ENCODE measurements around the gene FLT4.

The FLT4 gene

DNA sequence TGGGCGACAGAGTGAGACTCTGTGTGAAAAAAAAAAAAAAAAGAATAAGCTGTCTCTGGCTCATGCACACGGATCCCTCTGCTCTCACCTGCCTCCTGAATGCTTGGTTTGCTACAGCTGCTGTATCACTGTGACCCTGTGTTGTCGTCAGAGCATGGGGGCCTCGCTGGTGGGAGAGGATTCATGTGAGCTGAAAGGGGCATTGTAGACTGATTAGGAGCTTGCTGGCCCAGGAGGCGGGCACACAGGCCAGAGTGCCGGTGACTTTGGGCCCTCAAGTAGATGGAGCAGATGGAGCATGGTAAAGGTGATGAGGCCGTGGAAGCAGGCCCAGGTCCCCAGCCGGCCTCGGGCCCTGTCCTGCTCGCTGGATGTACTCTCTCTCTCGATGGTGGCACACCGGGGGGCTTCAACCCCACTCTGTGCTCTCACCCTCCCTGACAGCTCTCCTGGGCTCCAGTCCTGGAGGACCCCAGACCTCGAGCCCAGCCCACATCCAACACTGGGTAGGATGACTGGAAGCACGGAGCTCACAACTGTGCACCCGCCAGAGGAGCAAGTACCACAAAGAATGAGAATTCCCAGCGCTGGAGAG is 7.1 kb downstream of the FLT4 start:
- DNase-seq (ENCODE audit: low spot score): no peak

DNA sequence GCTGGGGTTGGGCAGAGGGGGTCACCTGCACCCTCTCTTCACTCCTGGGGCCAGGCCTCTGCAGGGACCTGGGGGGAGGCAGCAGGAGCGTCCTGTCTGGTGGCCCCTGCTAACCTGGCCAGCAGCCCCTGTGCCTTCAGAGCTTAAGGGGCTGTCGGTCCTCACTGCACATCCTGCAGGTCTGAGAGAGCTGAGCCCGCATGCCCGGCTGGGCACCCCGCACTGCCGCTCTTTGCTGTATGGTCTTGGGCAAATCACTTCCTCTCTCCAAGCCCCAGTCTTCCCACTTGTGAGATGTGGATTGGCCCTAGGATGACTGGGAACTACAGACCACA is 7.9 kb downstream of the FLT4 start:
- DNase-seq (ENCODE audit: low spot score): no peak

DNA sequence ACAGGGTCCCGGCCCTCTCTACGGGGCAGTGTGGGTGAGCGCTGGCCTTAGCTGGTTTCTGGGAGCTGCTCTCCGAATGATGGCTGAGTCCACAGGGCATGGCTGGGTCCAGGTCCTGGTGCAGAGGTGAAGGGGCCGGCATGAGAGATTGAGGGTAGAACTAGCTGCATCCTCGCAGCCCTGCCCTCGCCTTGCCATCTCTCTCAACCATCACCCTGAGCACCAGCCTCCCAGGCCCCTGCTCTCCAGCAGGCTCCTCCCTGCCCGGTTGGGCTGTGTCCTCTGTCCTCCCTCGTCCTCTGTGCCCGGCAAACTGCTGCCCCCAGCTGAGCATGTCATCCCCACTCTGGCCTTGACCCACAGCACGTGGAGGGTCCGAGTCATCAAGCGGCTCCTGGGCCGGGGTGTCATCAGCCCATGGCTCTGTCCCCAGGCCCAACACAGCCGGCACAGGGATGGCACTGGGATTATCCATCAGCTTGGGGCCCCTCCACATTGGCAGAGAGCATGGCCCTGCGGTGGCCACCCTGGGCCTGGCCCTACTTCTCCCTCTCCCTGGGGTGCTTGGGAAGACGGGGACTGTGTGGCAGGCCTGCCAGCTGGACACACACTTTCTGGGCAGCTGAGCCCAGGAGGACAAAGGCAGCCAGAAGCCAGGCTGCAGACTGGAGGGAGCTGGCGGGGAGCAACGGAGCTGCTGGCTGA is 8.4 kb downstream of the FLT4 start:
- DNase-seq (ENCODE audit: low spot score): no peak

DNA sequence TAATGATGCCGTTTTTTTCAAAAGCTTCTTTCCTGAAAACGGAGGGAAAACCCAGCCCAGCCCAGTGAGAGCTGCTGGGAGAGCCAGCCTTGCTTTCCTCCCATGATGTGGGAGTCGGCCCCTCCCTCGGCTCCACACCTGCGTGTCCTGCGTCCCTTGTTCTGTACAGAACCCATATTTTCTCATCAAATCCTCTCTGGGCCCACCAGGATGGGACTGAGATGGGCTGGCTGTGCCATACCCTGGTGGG is 8.9 kb downstream of the FLT4 start:
- no peak for DNase-seq (ENCODE audit: low spot score)

DNA sequence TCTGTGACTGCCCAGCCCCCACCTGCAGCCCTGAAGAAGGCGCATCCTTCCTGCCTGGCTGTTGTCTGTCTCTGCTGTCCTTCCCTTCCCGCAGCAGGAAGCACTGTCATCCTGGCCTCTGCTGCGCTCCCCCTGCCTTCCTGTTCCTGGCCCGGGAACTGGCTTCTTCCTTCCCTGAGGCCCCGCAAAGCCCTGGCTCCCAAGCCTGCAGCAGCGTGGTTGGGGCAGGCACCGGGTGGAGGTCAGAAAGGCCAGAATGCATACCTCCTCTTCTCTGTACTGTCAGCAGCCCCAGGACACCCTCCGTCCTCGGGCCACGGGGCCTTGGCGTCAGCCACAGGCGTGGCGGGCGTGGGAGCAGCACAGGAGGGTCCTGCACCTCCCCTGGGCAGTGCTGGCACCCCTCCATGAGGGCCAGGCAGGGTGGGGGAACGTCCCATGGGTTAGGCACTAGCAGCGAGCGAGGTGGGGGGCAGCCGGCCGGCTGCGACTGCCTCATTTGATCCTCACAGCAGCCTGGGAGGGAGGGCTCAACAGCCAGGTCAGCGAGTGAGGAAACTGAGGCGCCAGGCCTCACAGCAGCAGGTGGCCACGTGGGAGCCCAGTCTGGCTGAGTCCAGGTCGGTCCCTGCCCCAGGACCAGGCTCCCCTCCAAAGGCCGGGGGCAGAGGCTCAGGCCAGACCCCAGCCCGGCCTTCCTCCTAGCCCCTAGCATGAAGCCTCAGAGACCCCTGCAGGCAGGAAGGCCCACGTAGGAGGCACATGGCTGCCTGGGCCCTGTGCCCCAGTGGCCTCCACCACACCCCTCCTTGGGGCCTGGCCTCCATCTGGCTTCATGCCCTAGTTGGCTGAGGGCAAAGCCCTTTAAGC is 9.4 kb downstream of the FLT4 start:
- no peak for DNase-seq (ENCODE audit: low spot score)

DNA sequence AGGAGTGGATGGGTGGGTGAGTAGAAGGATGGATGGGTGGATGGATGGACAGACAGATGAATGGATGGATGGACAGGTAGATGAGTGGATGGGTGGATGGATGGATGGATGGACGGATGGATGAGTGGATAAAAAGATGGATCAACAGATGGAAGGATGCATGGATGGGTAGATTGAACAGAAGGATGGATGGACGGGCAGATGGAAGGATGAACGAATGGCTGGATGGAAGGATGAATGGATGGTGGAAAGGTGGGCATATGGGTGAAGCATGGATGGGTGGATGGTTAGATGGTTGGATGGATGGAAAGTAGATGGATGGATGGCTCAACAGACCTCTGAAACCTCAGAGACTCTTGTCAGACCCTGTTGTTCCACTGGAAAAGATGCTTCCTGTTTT is 10.1 kb downstream of the FLT4 start:
- DNase-seq (ENCODE audit: low spot score): no peak

DNA sequence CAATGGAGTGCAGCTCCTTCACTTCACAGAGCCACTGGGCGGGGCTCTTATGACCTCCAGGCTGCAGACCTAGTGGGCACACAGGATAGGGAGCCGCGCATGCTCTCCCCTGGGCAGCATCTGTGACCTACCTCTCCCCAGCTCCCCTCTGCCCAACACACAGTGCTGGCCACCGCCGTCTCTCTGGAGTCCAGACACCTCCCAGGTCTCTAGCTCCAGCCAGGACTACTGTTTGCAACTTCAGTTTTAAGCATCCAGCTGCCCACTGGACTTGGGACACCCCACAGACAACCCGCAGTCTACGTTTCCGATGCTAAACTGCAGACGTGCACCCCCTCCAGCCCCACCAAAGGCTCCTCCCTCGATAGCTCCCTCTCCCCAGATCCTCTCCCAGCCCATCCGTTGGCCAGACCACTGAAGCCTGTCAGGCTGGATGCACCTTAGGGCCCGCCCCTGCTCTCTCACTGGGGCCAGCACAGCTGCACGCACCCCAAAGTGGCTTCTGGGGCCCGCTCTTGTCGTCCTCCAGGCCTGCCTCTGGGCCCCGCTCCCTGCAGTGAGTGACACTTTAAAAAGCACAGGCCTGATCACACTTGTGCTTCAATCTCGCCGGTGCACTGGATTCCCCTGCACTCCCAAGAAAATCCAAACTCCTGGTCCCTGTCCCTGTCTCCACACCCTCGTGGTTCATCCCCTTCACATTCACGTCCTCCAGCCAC is 11.3 kb downstream of the FLT4 start:
- DNase-seq (ENCODE audit: low spot score): no peak

- no peak for DNase-seq (ENCODE audit: low spot score)
These were observed 12.9 kb downstream of the FLT4 start for GRCh38 chr5:180636403-180637075.

- no peak for DNase-seq (ENCODE audit: low spot score)
These were observed 13.4 kb downstream of the FLT4 start for GRCh38 chr5:180636016-180636402.

- no peak for DNase-seq (ENCODE audit: low spot score)
These were observed 15.9 kb downstream of the FLT4 start for GRCh38 chr5:180633283-180634177.

GRCh38 chr5:180632768-180633167 is 16.6 kb downstream of the FLT4 start:
- no peak for DNase-seq (ENCODE audit: low spot score)

GRCh38 chr5:180631549-180632383 is 17.6 kb downstream of the FLT4 start:
- DNase-seq (ENCODE audit: low spot score): no peak

- DNase-seq (ENCODE audit: low spot score): no peak
These were observed 19.0 kb downstream of the FLT4 start for GRCh38 chr5:180630426-180630825.

GRCh38 chr5:180629831-180630382 is 19.5 kb downstream of the FLT4 start:
- DNase-seq (ENCODE audit: low spot score): no peak

GRCh38 chr5:180628827-180629750 is 20.3 kb downstream of the FLT4 start:
- no peak for DNase-seq (ENCODE audit: low spot score)

- DNase-seq (ENCODE audit: low spot score): no peak
These were observed 21.2 kb downstream of the FLT4 start for GRCh38 chr5:180628211-180628610.

GRCh38 chr5:180627386-180628120 is 21.8 kb downstream of the FLT4 start:
- no peak for DNase-seq (ENCODE audit: low spot score)

All from AG08396 (cell line).